GM12891 (cell line): ENCODE data around the gene RHBG.

ENCODE experiments used
- POLR2A ChIP-seq: IDR thresholded peaks from 2 replicates; pipeline ENCODE4 v1.6.1; 2011; ENCODE audit warnings: low read depth, low read length, control low read depth
- POLR2AphosphoS5 ChIP-seq: IDR thresholded peaks from 2 replicates; pipeline ENCODE4 v1.6.1; 2011; ENCODE audit warnings: low read depth, low read length, control low read depth
- POU2F2 ChIP-seq: IDR thresholded peaks from 2 replicates; pipeline ENCODE4 v1.6.1; 2011; ENCODE audit warnings: low read depth, mild to moderate bottlenecking, control low read depth, low read length, moderate library complexity
- SPI1 ChIP-seq: IDR thresholded peaks from 2 replicates; pipeline ENCODE4 v1.6.1; 2011; ENCODE audit warnings: low read depth, low read length, control low read depth
- TAF1 ChIP-seq: IDR thresholded peaks from 2 replicates; pipeline ENCODE4 v1.6.1; 2011; ENCODE audit warnings: low read depth, low read length, control low read depth

DNA sequence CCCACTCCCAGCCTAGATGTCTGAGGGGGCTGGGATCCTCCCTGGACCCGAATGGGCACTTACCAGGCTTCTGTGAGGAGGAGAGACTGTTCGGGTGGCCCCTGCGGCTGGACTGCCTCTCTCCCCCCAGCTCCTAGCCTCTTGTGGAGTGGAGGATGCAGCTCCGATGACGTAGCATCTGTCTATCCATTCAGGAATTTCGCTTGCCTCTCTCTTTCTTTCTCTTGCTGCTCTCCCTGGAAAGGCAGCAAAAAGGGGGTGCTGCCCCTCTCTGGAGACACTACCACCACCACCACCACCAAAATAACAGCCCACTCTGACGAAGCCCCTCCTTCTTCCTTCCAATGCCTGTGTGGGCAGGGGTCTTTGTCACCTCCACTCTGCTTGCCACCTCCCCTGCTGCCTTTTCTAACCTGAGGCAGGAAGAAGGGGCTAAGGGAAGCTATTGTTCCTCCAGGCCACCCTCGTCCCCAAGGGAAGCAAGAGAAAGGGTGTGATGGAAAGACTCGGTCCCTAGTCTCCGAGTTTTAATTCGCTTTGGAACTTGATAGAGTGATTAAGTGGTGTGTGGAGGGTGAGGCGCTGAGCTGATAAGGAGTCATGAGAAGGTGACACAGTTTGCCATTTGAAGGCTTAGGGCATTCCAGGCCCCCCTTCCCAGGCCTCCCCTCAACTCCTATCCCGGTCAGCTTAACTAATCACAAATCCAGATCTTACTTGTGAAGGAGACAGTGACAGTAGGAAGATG, 60.5 kb downstream of the RHBG start:
- TF ChIP-seq POLR2A (no peak), POLR2AphosphoS5 (no peak), TAF1 (no peak), POU2F2 (no peak), SPI1 (no peak)
